ENCODE measurements around the gene NAA50. TPM values are rescaled to one million over a fixed set of nuclear protein-coding genes. Genes with fewer than 3 reads are reported as not detected.

NAA50 gene
- total and polyA plus RNA-seq, 2 experiments from 2014 or later = 103 to 260 TPM

GRCh38 chr3:113719758-113720157 is 26.3 kb downstream of the NAA50 start (continued):
- TF ChIP-seq CTCF (conservative IDR thresholded peaks at IDR 0.05; ENCODE audit: low read depth in 2 of 2) (no peak), CREB1 (CRISPR knock-in tag; IDR thresholded peaks at IDR 0.05; ENCODE audit: low read depth) (no peak), POLR2AphosphoS5 (IDR thresholded peaks at IDR 0.05; ENCODE audit: low read depth) (no peak), ETS1 (IDR thresholded peaks at IDR 0.05) (no peak)

- no peaks in the 10 kb centered on the region for H3K4me1 Mint-ChIP-seq
- Histone ChIP-seq H4K20me1 (replicated peaks; ENCODE audit: insufficient read depth) (peaks cover 4% of the 10 kb centered on the region; the same call in 1 of the 2 replicates), H3K36me3 (ENCODE audit: insufficient read depth) (peaks cover 29% of the 10 kb centered on the region; the same call in 1 of the 2 replicates), H3F3A (replicated peaks; ENCODE audit: low read depth) (no peaks in the 10 kb centered on the region), H3K27me3 (ENCODE audit: insufficient read depth) (no peaks in the 10 kb centered on the region), H3K4me1 (ENCODE audit: insufficient read depth) (no peaks in the 10 kb centered on the region), H3K4me2 (no peak overlapping the region), H3K27ac (ENCODE audit: low read depth) (no peak overlapping the region), H3K79me2 (replicated peaks; ENCODE audit: insufficient read depth) (peaks cover 16% of the 10 kb centered on the region), H3K9me2 (ENCODE audit: insufficient read depth) (no peaks in the 10 kb centered on the region), H2AFZ (no peak overlapping the region), H3K4me3 (no peak overlapping the region)
- DNase-seq (ENCODE audit: low spot score) (no peak), ATAC-seq (no peak)
- H3K27me3 Mint-ChIP-seq (ENCODE audit: insufficient read depth, low read depth, poor library complexity) = peaks cover 7% of the 10 kb centered on the region
- H3K27ac Mint-ChIP-seq = no peak overlapping the region
- H3K36me3 Mint-ChIP-seq (ENCODE audit: low read depth) = peaks cover 54% of the 10 kb centered on the region
- no peak for TF ChIP-seq ZNF114 (CRISPR knock-in tag; IDR thresholded peaks at IDR 0.05)
- no peaks in the 10 kb centered on the region for H3K9me3 Mint-ChIP-seq
- H3K4me3 Mint-ChIP-seq = no peak overlapping the region
These were observed 26.8 kb downstream of the NAA50 start for GRCh38 chr3:113719294-113719693.

- no peaks in the 10 kb centered on the region for H3K4me1 ChIP-seq (ENCODE audit: insufficient read depth)
- Mint-ChIP-seq H3K27me3 (ENCODE audit: insufficient read depth, low read depth, poor library complexity) (peaks cover 7% of the 10 kb centered on the region), H3K9me3 (no peaks in the 10 kb centered on the region), H3K4me1 (no peaks in the 10 kb centered on the region), H3K27ac (no peak overlapping the region), H3K36me3 (ENCODE audit: low read depth) (peaks cover 42% of the 10 kb centered on the region), H3K4me3 (no peak overlapping the region)
- 0 out of 2 replicates have a peak, but pooled peaks cover 4% of the 10 kb centered on the region for H4K20me1 ChIP-seq (replicated peaks; ENCODE audit: insufficient read depth)
- ATAC-seq = peak; percentile 67
- H3K4me2 ChIP-seq = no peak overlapping the region
- no peaks in the 10 kb centered on the region for H3K27me3 ChIP-seq (ENCODE audit: insufficient read depth)
- no peak overlapping the region for H3K27ac ChIP-seq (ENCODE audit: low read depth)
- DNase-seq (ENCODE audit: low spot score) = no peak
- no peak overlapping the region for H2AFZ ChIP-seq
- H3K79me2 ChIP-seq (replicated peaks; ENCODE audit: insufficient read depth) = 0 out of 2 replicates have a peak, but pooled peaks cover 5% of the 10 kb centered on the region
- no peaks in the 10 kb centered on the region for H3K9me2 ChIP-seq (ENCODE audit: insufficient read depth)
- TF ChIP-seq EZH2phosphoT487 (IDR thresholded peaks at IDR 0.05; ENCODE audit: unreplicated experiment) (no peak), EZH2 (IDR thresholded peaks at IDR 0.05; ENCODE audit: low read depth, unreplicated experiment) (no peak), CTCF (conservative IDR thresholded peaks at IDR 0.05; ENCODE audit: low read depth in 2 of 2) (no peak), ZNF114 (CRISPR knock-in tag; IDR thresholded peaks at IDR 0.05) (no peak)
- peaks cover 24% of the 10 kb centered on the region; the same call in 1 of the 2 replicates for H3K36me3 ChIP-seq (ENCODE audit: insufficient read depth)
- H3F3A ChIP-seq (replicated peaks; ENCODE audit: low read depth) = no peaks in the 10 kb centered on the region
- H3K4me3 ChIP-seq = no peak overlapping the region
These were observed 28.2 kb downstream of the NAA50 start for GRCh38 chr3:113717818-113718217.

Data from GM23338 (cell line).